ENCODE data around the gene KANSL1L. TPM values are rescaled to one million over a fixed set of nuclear protein-coding genes. Genes with fewer than 3 reads are reported as not detected.

The KANSL1L gene
- total and polyA plus RNA-seq, 9 of the 15 experiments (the other 6 are each of a cell fraction or from before 2014, with no cell fraction given), result 1.3 to 6.7 (median 2.4) TPM

GRCh38 chr2:210003359-210003758, 167.8 kb downstream of the KANSL1L start:
- Histone ChIP-seq H3K79me2 (ENCODE audit: control insufficient read depth, insufficient read depth, low read length) (peaks cover 60% of the 10 kb centered on the region), H3K9ac (ENCODE audit: insufficient read depth in 1 of 2, low read depth in 2 of 2, low read length in 2 of 2) (peak overlapping the region; percentile 87 to 97), H3K27me3 (ENCODE audit: control insufficient read depth in 2 of 2, insufficient read depth in 2 of 2, low read length in 2 of 2) (no peaks in the 10 kb centered on the region), H4K20me1 (replicated peaks; ENCODE audit: control insufficient read depth, insufficient read depth, low read length) (no peaks in the 10 kb centered on the region), H2AFZ (ENCODE audit: low read depth, low read length) (no peak overlapping the region), H3K36me3 (ENCODE audit: control insufficient read depth, insufficient read depth, low read length) (peaks cover 44% of the 10 kb centered on the region), H3K4me1 (replicated peaks in 1 of 2; ENCODE audit: control insufficient read depth in 2 of 2, insufficient read depth in 2 of 2, low read length in 2 of 2) (peaks cover 6 to 18% of the 10 kb centered on the region in 2 experiments; a peak in 4 of 5 replicates), H3K9me1 (ENCODE audit: control insufficient read depth, insufficient read depth, low read length) (no peaks in the 10 kb centered on the region), H3K4me3 (peak overlapping the region; percentile 74), H3K9me3 (replicated peaks; ENCODE audit: control insufficient read depth, insufficient read depth, low read depth, low read length) (no peaks in the 10 kb centered on the region), H3K27ac (ENCODE audit: extremely low read depth, low read depth, low read length) (peak overlapping the region; percentile 76), H3K4me2 (ENCODE audit: insufficient read depth, low read length) (peak overlapping the region; percentile 95)
- DNase-seq (ENCODE audit: extremely low read depth in 1 of 4, low spot score in 3 of 4) (no peak), FAIRE-seq (peak; percentile 32), ATAC-seq (0 out of 3 replicates have a peak, but pooled peaks have one; percentile 11)
- BruUV-seq (replicated peaks), result no TSS peak
- in situ Hi-C loops (cut with MboI), result loop anchor here (25.0 kb wide), 1 partner anchor 459 kb away; no protein-coding TSS in a partner anchor
- intact Hi-C loops (cut with micrococcal nuclease), result no loop called here
- TF ChIP-seq CEBPB (tag; IDR thresholded peaks at IDR 0.05) (0 out of 2 replicates have a peak, but pooled peaks have one; percentile 27), KDM4B (IDR thresholded peaks at IDR 0.05; ENCODE audit: borderline replicate concordance in 2 of 2, low read depth in 1 of 2) (no peak), CEBPG (CRISPR knock-in tag; IDR thresholded peaks at IDR 0.05) (no peak), CEBPG (tag; conservative IDR thresholded peaks at IDR 0.05 in 1 of 2, IDR thresholded peaks at IDR 0.05 in 1 of 2) (peak; percentile 6 to 27; a peak in 1 of 4 replicates), CHD7 (IDR thresholded peaks at IDR 0.05; ENCODE audit: low read depth, low read length) (no peak), ZNF398 (CRISPR knock-in tag; IDR thresholded peaks at IDR 0.05) (no peak)
- POLR2A ChIA-PET, result interaction anchor here (1.0 kb wide), 1 partner anchor 9 kb away, joined by 3 read pairs; no protein-coding TSS in a partner anchor
- 0% methylated on average over 2 of the region's 2 CpGs for WGBS (ENCODE audit: insufficient coverage, low coverage, missing lambda C conversion rate)
- CTCF ChIA-PET (ENCODE audit: low intra/inter-chr PET ratio), result no interaction called here

Measured in K562 (cell line).